Ovary (tissue), 9 donors: Measurements from ENCODE around the gene TMUB2. TPM values are rescaled to one million over a fixed set of nuclear protein-coding genes. Genes with fewer than 3 reads are reported as not detected.
"Not testable (repeated sequence)": the region's sequence is repeated elsewhere in the genome, so short reads cannot be mapped to it uniquely, and the experiment has no call there.

Experiments used
- DNase-seq, 5 donors: peaks; one replicate each; pipeline ENCODE4 v3.0.0-alpha.2; 2019 to 2020
- H3K27ac ChIP-seq, 2 donors: fragments of 200-600 bp; one replicate each; pipeline versions ENCODE4 v1.5.1 to v1.8.0; 2019 to 2022
- H3K27me3 ChIP-seq: fragments of 200-600 bp; one replicate; pipeline ENCODE4 v1.8.0; 2022
- H3K36me3 ChIP-seq: fragments of 200-600 bp; sonication (generic); one replicate; pipeline ENCODE4 v1.5.1; 2019
- H3K4me1 ChIP-seq: one replicate; pipeline ENCODE4 v1.8.1; 2013; ENCODE audit warnings: mild to moderate bottlenecking, moderate library complexity; ENCODE audit not compliant: insufficient read depth
- H3K4me3 ChIP-seq: fragments of 200-600 bp; sonication (generic); one replicate; pipeline ENCODE4 v1.5.1; 2017
- H3K9me3 ChIP-seq, 2 donors: fragments of 200-600 bp in 1 of 2; sonication (generic) in 1 of 2; one replicate each; pipeline versions ENCODE4 v1.5.1 to v1.8.1; 2013 to 2019; ENCODE audit warnings: mild to moderate bottlenecking in 1 of 2, moderate library complexity in 1 of 2
- EP300 ChIP-seq: sonication (generic); formaldehyde crosslinking; IDR thresholded peaks from one replicate; pipeline ENCODE4 v1.6.1; 2017; ENCODE audit warnings: antibody characterized with exemption
- POLR2A ChIP-seq: fragments of 450-650 bp; IDR thresholded peaks from one replicate; pipeline ENCODE4 v1.6.1; 2017; ENCODE audit warnings: antibody characterized with exemption, mild to moderate bottlenecking, moderate library complexity
- WGBS, 3 donors: extraction: QIAGEN DNeasy Blood & Tissue Kit in 1 of 3; methylation state at CpG; one replicate each; pipeline versions ENCODE4 v1.1.5 to v1.1.7; 2013 to 2017; 5-methylcytosine and 5-hydroxymethylcytosine counted together
- intact Hi-C, 4 donors: fragments of 100-400 bp; cut with DNase I; formaldehyde crosslinking; loops; one replicate each; pipeline versions ENCODE4 v1.11.0 to v1.15.1; 2022 to 2023
- polyA plus RNA-seq, 2 donors: library from polyadenylated mRNA; stranded (reverse); fragments of 200-250 nt in 1 of 2; fragments of 350-450 nt in 1 of 2; fragmentation: Illumina TruSeq in 1 of 2; extraction: RNeasy Lipid Tissue Mini Kit (QIAGEN cat#74804) in 1 of 2; gene quantifications; one replicate each; pipeline ENCODE4 v1.2.3, GENCODE V29; 2013 to 2014
- total RNA-seq, 7 donors: library from RNA; depleted of rRNA in 2 of 7; stranded (reverse); fragments of >200 nt in 2 of 7; fragmentation: NEBNext Ultra II Directional in 3 of 7; extraction: Animal tissue kit (Norgen Biotek cat#: 25700) in 3 of 7; gene quantifications; one replicate each; pipeline versions ENCODE4 v1.1.0 to v1.2.4, GENCODE V29; 2016 to 2023
- TF ChIP-seq, protein P1 (sequence below), 3 donors: fragments of 450-650 bp in 2 of 3; fragments of 200-600 bp in 1 of 3; IDR thresholded peaks; one replicate each; pipeline versions ENCODE4 v1.5.1 to v1.8.0; 2016 to 2022; ENCODE audit warnings: antibody characterized with exemption in 3 of 3, mild to moderate bottlenecking in 1 of 3
- donor health status: DM: no; HTN: no; CAD: no; lungs with moderate emphysema.
- donor health status: DM: no; HTN: no; CAD: no.
- donor health status: Bipolar disorder and iron deficiency.
- donor health status: DM: yes; HTN: yes; CAD: no.
- donor health status: DM: no; HTN: no; CAD: no.
- donor health status: DM: yes; HTN: yes; CAD: no.

Gene TMUB2
- total and polyA plus RNA-seq, 9 donors: 18.7 to 37.0 (median 28.6) TPM

DNA sequence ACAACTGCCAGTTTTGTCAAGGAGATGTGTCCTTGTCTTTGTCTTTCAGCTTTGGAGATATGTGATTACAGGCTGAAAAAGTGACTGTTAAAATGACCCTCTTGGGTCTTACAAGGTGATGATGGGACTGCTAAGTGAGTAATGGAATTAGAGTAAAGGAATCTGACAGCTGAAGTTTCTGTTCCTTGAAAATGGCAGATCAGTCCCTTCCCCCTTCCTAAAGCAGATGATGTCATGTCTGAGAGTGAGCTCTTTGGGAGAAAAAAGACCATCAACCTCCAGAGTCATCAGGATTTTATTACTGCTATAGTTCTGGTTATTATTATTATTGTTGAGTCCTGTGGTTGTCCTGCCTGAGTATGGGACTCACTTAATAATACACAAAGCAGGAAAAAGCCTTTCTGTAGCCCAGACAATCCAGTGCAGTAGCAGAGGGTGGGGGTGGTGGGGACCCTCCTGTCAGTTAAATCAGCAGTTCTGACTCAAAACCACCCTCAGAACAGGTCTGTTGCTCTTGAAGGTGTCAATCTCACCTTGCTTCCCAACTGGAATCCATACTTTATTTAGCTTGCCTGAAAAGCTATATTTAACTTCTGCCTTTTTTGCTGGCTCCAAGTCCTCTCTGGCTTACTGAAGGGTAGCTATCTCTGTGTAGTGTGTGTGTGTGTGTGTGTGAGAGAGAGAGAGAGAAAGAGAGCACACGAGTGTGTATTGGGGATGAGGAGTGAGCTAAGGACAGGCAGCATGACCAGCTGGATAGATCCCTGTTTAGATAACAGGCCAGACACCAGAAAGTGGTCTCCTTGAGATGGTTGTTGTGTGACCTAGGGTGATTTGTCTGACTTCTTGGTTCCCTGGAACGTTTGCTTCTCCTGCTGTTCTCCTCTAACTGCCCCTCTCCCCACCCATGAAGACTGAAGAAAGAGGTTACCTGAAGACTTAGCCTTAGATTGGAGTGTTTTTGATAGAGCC lies 40.1 kb upstream of the TMUB2 start:
- intact Hi-C loops: no loop called here

DNA sequence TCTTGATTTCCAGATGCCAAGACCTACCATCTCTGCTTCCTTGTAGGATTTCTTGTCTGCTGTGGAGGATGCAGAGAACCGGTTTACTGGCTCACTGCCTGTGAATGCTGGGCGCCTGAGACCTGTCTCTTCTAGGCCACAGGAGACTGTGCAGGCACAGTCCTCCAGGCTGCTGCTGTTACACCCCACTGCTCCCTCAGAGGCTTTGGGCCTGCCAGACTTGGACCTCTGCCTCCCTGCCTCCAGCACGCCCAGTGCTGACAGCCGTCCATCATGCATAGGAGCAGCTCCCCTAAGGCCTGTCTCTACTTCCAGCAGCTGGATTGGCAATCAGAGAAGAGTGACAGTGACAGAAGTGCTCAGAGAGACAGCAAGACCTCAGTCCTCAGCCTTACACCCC lies 39.0 kb upstream of the TMUB2 start:
- Histone ChIP-seq H3K9me3 (no peaks in the 10 kb centered on the region), H3K27ac (no peak overlapping the region), H3K27me3 (no peaks in the 10 kb centered on the region), H3K4me1 (no peaks in the 10 kb centered on the region), H3K4me3 (no peak overlapping the region), H3K36me3 (no peaks in the 10 kb centered on the region)
- no peak for DNase-seq
- intact Hi-C loops: no loop called here
- WGBS, 3 donors: 89 to 94% (median 91%) methylated on average over 4 of the region's 4 CpGs
- no peak for TF ChIP-seq EP300
- TF ChIP-seq POLR2A: no peak
- TF ChIP-seq, protein P1, sequence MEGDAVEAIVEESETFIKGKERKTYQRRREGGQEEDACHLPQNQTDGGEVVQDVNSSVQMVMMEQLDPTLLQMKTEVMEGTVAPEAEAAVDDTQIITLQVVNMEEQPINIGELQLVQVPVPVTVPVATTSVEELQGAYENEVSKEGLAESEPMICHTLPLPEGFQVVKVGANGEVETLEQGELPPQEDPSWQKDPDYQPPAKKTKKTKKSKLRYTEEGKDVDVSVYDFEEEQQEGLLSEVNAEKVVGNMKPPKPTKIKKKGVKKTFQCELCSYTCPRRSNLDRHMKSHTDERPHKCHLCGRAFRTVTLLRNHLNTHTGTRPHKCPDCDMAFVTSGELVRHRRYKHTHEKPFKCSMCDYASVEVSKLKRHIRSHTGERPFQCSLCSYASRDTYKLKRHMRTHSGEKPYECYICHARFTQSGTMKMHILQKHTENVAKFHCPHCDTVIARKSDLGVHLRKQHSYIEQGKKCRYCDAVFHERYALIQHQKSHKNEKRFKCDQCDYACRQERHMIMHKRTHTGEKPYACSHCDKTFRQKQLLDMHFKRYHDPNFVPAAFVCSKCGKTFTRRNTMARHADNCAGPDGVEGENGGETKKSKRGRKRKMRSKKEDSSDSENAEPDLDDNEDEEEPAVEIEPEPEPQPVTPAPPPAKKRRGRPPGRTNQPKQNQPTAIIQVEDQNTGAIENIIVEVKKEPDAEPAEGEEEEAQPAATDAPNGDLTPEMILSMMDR (IDR thresholded peaks at IDR 0.05): no peak

More for the DNA sequence above, 40.1 kb upstream of the TMUB2 start:
- Histone ChIP-seq H3K4me3 (no peak overlapping the region), H3K36me3 (no peaks in the 10 kb centered on the region), H3K4me1 (no peaks in the 10 kb centered on the region), H3K9me3 (no peaks in the 10 kb centered on the region), H3K27ac (no peak overlapping the region), H3K27me3 (no peaks in the 10 kb centered on the region)
- TF ChIP-seq, protein P1 (IDR thresholded peaks at IDR 0.05): no peak
- no peak for TF ChIP-seq EP300
- no peak for TF ChIP-seq POLR2A
- DNase-seq: no peak
- WGBS, 3 donors: 38 to 52% (median 39%) methylated on average over 2 of the region's 2 CpGs

DNA sequence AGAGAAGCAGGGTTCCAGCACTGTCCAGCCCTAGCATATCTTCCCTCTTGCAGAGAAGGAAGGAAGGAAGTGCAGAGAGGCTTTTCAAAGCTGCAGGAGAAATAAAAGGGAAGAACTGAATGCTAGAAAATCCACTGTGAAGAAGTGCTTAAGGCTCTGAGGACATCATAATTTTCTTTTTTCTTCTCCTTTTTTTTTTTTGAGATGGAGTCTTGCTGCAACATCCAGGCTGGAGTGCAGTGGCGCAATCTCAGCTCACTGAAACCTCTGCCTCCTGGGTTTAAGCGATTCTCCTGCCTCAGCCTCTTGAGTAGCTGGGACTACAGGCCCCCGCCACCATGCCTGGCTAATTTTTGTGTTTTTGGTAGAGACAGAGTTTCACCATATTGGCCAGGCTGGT lies 37.7 kb upstream of the TMUB2 start:
- H3K4me3 ChIP-seq, intact Hi-C loops, H3K27me3 ChIP-seq, H3K36me3 ChIP-seq, H3K9me3 ChIP-seq, H3K4me1 ChIP-seq, DNase-seq, H3K27ac ChIP-seq: not testable (repeated sequence)
- WGBS, 3 donors: 93 to 95% (median 94%) methylated on average over 3 of the region's 3 CpGs

DNA sequence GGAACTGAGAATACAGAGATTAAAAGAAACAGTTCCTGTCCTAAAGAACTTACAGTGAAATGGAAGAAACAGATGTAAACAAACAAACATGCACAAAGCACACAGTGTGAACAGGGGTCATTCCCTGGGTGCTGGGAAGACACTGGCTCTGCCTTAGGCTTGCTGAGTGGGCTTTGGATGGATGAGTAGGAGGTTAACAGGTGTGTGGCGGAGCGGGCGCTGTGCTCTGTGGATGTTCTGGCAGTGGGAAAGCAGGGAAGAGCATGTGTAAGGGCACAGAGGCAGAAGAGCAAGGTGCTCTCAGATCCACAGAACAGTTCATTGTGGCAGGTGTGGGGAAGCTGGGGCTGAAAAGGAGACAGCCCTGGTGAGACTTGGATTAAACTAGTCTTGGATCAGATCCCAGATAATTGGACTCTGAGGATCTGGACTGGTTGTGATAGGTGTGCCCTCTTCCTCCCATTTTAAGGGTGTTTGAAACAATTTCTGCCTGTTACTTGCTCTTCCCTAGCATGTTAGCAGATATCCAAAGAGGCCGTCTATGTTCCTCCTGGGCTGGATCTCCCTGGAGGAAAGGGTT lies 36.9 kb upstream of the TMUB2 start:
- no peak for DNase-seq
- no peaks in the 10 kb centered on the region for H3K9me3 ChIP-seq
- intact Hi-C loops: no loop called here
- 88 to 94% (median 93%) methylated on average over 4 of the region's 4 CpGs for WGBS, 3 donors
- no peak for TF ChIP-seq POLR2A
- TF ChIP-seq EP300: no peak
- TF ChIP-seq, protein P1 (IDR thresholded peaks at IDR 0.05): no peak
- H3K4me1 ChIP-seq: no peaks in the 10 kb centered on the region
- H3K36me3 ChIP-seq: no peaks in the 10 kb centered on the region
- no peak overlapping the region for H3K27ac ChIP-seq
- H3K4me3 ChIP-seq: no peak overlapping the region
- H3K27me3 ChIP-seq: no peaks in the 10 kb centered on the region

DNA sequence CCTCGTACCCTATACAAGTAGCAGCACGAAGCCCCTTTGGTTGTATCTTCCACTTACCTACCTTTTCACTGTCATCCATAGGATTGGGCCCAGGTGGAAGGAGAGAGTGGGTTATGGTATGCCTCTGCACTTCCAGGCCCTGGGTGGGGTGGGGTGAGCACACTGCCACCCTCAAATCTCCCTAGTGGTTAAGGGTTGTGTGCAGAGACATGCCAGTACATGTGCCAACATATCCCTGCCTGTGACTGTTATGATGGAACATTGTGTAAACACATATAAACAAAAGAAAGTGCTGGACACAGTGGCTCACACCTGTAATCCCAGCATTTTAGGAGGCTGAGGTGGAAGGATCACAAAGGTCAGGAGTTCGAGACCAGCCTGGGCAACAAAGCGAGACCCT lies 33.9 kb upstream of the TMUB2 start:
- no peak for DNase-seq
- H3K27me3 ChIP-seq: no peaks in the 10 kb centered on the region
- no peaks in the 10 kb centered on the region for H3K4me1 ChIP-seq
- H3K4me3 ChIP-seq: no peak overlapping the region
- WGBS, 3 donors: 92 to 98% (median 96%) methylated on average over 4 of the region's 4 CpGs
- intact Hi-C loops: no loop called here
- no peaks in the 10 kb centered on the region for H3K36me3 ChIP-seq
- no peak overlapping the region for H3K27ac ChIP-seq
- TF ChIP-seq EP300 (no peak), POLR2A (no peak)
- TF ChIP-seq, protein P1 (IDR thresholded peaks at IDR 0.05): no peak
- no peaks in the 10 kb centered on the region for H3K9me3 ChIP-seq
